ENCODE data around the gene PTCH2.

The PTCH2 gene

GRCh38 chr1:44778705-44779576 is 64.1 kb downstream of the PTCH2 start:
- DNase-seq (ENCODE audit: low spot score), result no peak

- DNase-seq (ENCODE audit: low spot score), result no peak
Observed at GRCh38 chr1:44777969-44778635, 65.0 kb downstream of the PTCH2 start.

GRCh38 chr1:44777547-44777946 is 65.5 kb downstream of the PTCH2 start:
- DNase-seq (ENCODE audit: low spot score), result no peak

GRCh38 chr1:44776730-44777068 is 66.4 kb downstream of the PTCH2 start:
- DNase-seq (ENCODE audit: low spot score), result no peak

GRCh38 chr1:44775930-44776729 is 66.9 kb downstream of the PTCH2 start:
- no peak for DNase-seq (ENCODE audit: low spot score)

- peak; percentile 92 for DNase-seq (ENCODE audit: low spot score)
Observed at GRCh38 chr1:44775078-44775929, 67.7 kb downstream of the PTCH2 start, which contains the start of gene RPS8. Gene RPS8, plus strand, starts transcription at chr1:44775540. Its CDS starts 57 bp downstream, at chr1:44775597.
